SIG-M5 (cell line): Measurements from ENCODE around the gene ENTPD6.

Experiments
- DNase-seq: peaks from one replicate; lab custom pipeline; 2025; lab: John Stamatoyannopoulos, UW

Gene ENTPD6

GRCh38 chr20:25209400-25209799 lies 13.9 kb downstream of the ENTPD6 start:
- DNase-seq = no peak

GRCh38 chr20:25209911-25210310 lies 14.4 kb downstream of the ENTPD6 start:
- no peak for DNase-seq

DNA sequence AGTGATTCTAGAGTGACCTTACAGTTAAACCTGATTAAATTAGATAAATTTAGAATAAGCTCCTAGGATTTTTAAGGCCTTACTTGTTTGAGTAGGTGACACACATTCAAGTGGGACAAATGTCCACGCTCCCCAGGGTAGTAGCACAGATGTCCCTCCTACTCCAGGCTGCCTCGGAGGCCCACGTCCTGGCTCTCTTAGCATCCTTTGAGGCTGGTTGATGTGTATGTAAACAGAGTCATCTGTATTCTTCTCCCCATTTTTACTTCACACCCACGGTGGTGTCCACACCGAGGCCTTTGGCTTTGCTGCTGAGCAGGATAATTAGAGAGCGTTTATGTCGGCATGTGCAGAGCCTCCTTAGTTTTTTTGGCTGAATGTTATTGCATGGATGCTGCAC lies 15.8 kb downstream of the ENTPD6 start:
- no peak for DNase-seq

DNA sequence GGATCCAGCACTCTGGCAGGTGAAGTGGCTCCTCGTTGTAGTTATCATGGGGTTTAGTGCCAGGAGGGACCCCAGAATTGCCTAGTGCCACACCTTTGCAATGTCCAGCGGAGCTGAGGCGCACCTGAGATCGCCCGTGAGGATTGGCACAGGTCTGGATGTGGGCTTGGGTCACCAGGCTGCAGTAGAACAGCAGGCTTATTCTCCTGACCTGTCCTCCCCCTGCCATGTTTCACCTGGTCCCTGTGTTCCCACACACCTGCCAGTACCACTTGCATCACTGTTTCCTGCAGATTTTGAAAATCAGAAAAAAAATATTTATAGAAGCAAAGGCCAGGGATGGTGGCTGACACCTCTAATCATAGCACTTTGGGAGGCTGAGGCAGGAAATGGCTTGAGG lies 16.7 kb downstream of the ENTPD6 start:
- no peak for DNase-seq

- DNase-seq = no peak
Measured at GRCh38 chr20:25213566-25214425, 18.3 kb downstream of the ENTPD6 start.

- no peak for DNase-seq
Measured at GRCh38 chr20:25214426-25214790, 18.9 kb downstream of the ENTPD6 start.

- DNase-seq = no peak
Measured at GRCh38 chr20:25214819-25215218, 19.3 kb downstream of the ENTPD6 start.

- no peak for DNase-seq
Measured at GRCh38 chr20:25215521-25215920, 20.0 kb downstream of the ENTPD6 start.

- no peak for DNase-seq
Measured at GRCh38 chr20:25216199-25216945, 20.9 kb downstream of the ENTPD6 start.

DNA sequence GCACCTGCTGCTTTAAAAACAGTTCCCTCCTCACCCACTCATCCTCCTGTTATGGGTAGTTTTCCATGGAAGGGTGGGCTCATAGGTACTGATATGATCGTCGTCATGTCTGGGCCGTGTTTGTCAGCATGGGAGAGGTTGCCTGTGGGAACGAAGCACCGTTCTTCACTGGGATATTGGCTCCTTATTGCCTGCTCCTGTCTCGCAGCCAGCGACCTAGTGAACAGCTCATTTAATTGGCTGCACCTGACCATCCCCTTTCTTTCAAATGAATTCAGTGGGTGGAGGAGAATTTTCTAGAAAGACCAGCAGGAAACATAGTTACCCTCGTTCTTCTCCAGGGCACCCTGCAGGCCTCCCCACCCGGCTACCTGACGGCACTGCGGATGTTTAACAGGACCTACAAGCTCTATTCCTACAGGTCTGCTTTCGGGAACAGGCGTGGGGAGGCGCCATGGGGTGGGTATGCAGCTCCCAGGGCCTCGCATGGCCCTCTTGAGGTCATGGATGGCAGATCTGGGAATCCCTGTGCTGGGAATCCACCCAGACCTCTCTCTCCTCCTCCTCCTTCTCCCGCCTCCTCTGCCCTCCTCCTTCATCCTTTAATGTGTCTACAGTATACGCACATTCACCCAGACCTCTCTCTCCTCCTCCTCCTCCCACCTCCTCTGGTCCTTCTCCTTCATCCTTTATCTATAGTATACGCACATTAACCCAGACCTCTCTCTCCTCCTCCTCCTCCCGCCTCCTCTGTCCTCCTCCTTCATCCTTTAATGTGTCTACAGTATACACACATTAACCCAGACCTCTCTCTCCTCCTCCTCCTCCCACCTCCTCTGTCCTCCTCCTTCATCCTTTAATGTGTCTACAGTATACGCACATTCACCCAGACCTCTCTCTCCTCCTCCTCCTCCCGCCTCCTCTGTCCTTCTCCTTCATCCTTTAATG lies 21.9 kb downstream of the ENTPD6 start:
- DNase-seq = no peak

DNA sequence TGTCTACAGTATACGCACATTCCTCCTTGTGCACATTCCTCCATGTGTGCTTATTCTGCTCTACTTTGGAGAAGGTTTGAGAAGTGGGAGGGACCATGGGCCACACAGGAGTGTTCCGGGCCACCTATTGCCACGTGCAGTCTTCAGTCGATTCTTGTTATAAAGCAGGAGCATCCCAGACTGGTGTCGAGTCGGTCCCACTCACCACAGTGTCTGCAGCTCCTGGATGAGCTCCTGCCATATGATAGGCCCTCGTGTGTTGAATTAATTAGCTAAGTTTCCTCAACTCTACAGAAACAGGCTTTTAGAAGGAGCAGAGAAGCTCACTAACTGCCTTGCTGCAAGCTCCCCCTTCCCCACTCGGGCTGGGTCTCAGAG lies 22.6 kb downstream of the ENTPD6 start:
- DNase-seq = no peak

- DNase-seq = no peak
Measured at GRCh38 chr20:25218492-25218891, 23.0 kb downstream of the ENTPD6 start.

GRCh38 chr20:25219365-25219764 lies 23.9 kb downstream of the ENTPD6 start:
- no peak for DNase-seq

- no peak for DNase-seq
Measured at GRCh38 chr20:25220021-25220730, 24.7 kb downstream of the ENTPD6 start.

GRCh38 chr20:25220810-25221591 lies 25.5 kb downstream of the ENTPD6 start:
- DNase-seq = no peak

- no peak for DNase-seq
Measured at GRCh38 chr20:25221592-25222460, 26.3 kb downstream of the ENTPD6 start.

DNA sequence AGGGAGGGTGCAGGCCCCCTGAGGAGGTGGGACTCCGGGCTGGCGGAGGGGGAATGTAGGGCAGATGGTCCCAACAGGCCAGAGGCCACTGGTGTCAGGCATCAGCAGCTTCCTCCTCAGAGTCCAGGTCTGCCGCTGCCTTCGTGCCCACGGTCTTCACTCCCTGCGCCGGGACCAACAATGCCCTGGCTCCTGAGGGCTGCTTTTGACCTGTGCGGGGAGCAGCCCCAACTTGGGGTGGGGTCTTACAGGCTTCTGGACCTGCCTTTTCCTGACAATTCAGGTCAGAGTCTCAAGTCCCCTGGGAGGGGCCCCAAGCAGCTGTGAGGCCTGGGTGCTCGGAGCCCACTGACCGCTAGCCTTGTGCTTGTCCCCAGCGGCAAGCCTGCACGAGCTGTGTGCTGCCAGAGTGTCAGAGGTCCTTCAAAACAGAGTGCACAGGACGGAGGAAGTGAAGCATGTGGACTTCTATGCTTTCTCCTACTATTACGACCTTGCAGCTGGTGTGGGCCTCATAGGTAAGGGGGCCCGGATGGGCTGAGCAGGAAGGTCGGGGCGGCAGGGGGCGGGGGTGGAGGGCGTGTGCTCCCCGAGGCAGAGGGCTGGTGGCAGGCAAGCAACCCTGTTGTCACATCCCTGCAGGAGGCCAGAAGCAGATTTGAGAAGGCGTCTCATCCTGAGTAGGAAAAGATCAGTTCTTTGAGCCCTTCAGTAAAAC lies 27.1 kb downstream of the ENTPD6 start:
- no peak for DNase-seq

GRCh38 chr20:25223179-25223661 lies 27.7 kb downstream of the ENTPD6 start:
- no peak for DNase-seq
